SK-N-SH treated with all-trans-retinoic acid at 6 μM for 48 hours (cell line): ENCODE measurements around the gene MALT1.

Experiments
- ATAC-seq: fragments of 200-7000 bp; cut with Tn5 transposase; 3 replicates; pipeline ENCODE4 v1.9.1; 2020; ENCODE audit warnings: mild to moderate bottlenecking, moderate library complexity
- ARNTL ChIP-seq: fragments of 450-650 bp; formaldehyde crosslinking; IDR thresholded peaks from 2 replicates; pipeline ENCODE4 v1.5.0; 2020; ENCODE audit warnings: low read depth, mild to moderate bottlenecking, moderate library complexity, borderline replicate concordance
- BACH2 ChIP-seq: fragments of 250-450 bp; sonication (Bioruptor Pico); IDR thresholded peaks from 2 replicates; pipeline ENCODE4 v1.9.0; 2021; ENCODE audit warnings: mild to moderate bottlenecking, borderline replicate concordance
- CSDC2 ChIP-seq: fragments of 250-450 bp; sonication (Bioruptor Pico); IDR thresholded peaks from 2 replicates; pipeline ENCODE4 v1.5.0; 2020; ENCODE audit warnings: mild to moderate bottlenecking, moderate library complexity
- ESRRG ChIP-seq: fragments of 250-450 bp; sonication (Bioruptor Pico); IDR thresholded peaks from 2 replicates; pipeline ENCODE4 v1.6.1; 2021; ENCODE audit warnings: mild to moderate bottlenecking
- GLIS3 ChIP-seq: fragments of 250-450 bp; sonication (Bioruptor Pico); IDR thresholded peaks from 2 replicates; pipeline ENCODE4 v1.5.0; 2020; ENCODE audit warnings: mild to moderate bottlenecking, moderate library complexity
- ISL1 ChIP-seq: fragments of 250-450 bp; sonication (Bioruptor Pico); IDR thresholded peaks from 2 replicates; pipeline ENCODE4 v2.1.2; 2022; ENCODE audit warnings: mild to moderate bottlenecking, moderate library complexity
- OSR1 ChIP-seq: fragments of 250-450 bp; sonication (Bioruptor Pico); IDR thresholded peaks from 2 replicates; pipeline ENCODE4 v1.8.0; 2022; ENCODE audit warnings: moderate library complexity, mild to moderate bottlenecking, inconsistent platforms
- PPARA ChIP-seq: fragments of 250-450 bp; sonication (Bioruptor Pico); IDR thresholded peaks from 2 replicates; pipeline ENCODE4 v1.5.0; 2020; ENCODE audit warnings: mild to moderate bottlenecking, borderline replicate concordance
- RARB ChIP-seq: fragments of 250-450 bp; sonication (Bioruptor Pico); IDR thresholded peaks from 2 replicates; pipeline ENCODE4 v1.8.0; 2021; ENCODE audit warnings: mild to moderate bottlenecking, moderate library complexity
- SNAI2 ChIP-seq: fragments of 250-450 bp; sonication (Bioruptor Pico); IDR thresholded peaks from 2 replicates; pipeline ENCODE4 v1.5.0; 2020; ENCODE audit warnings: mild to moderate bottlenecking, moderate library complexity
- TCF4 ChIP-seq: fragments of 250-450 bp; sonication (Bioruptor Pico); IDR thresholded peaks from 2 replicates; pipeline ENCODE4 v1.8.0; 2021; ENCODE audit warnings: mild to moderate bottlenecking, moderate library complexity, borderline replicate concordance
- TOX ChIP-seq: fragments of 250-450 bp; sonication (Bioruptor Pico); IDR thresholded peaks from 2 replicates; pipeline ENCODE4 v1.8.0; 2021; ENCODE audit warnings: mild to moderate bottlenecking, moderate library complexity, borderline replicate concordance
- ZC3H10 ChIP-seq: fragments of 250-450 bp; sonication (Bioruptor Pico); IDR thresholded peaks from 2 replicates; pipeline ENCODE4 v1.5.1; 2021; ENCODE audit warnings: mild to moderate bottlenecking, moderate library complexity
- ZFP3 ChIP-seq: fragments of 250-450 bp; sonication (Bioruptor Pico); IDR thresholded peaks from 2 replicates; pipeline ENCODE4 v1.5.0; 2020; ENCODE audit warnings: mild to moderate bottlenecking, moderate library complexity
- ZNF565 ChIP-seq: fragments of 450-650 bp; formaldehyde crosslinking; conservative IDR thresholded peaks from 2 replicates; pipeline ENCODE4 v1.5.0; 2020; ENCODE audit warnings: low read depth, mild to moderate bottlenecking, moderate library complexity
- ZNF8 ChIP-seq: fragments of 450-650 bp; formaldehyde crosslinking; IDR thresholded peaks from 2 replicates; pipeline ENCODE4 v1.5.0; 2020; ENCODE audit warnings: mild to moderate bottlenecking, moderate library complexity
- TF ChIP-seq, protein P1 (sequence below): fragments of 250-450 bp; sonication (Bioruptor Pico); IDR thresholded peaks from 2 replicates; pipeline ENCODE4 v1.5.1; 2020; ENCODE audit warnings: low read depth, mild to moderate bottlenecking, moderate library complexity
- TF ChIP-seq, protein P2 (sequence below): fragments of 250-450 bp; sonication (Bioruptor Pico); IDR thresholded peaks from 2 replicates; pipeline ENCODE4 v1.8.0; 2020; ENCODE audit warnings: mild to moderate bottlenecking, moderate library complexity, borderline replicate concordance
- TF ChIP-seq, protein P3 (sequence below): fragments of 250-450 bp; sonication (Bioruptor Pico); IDR thresholded peaks from 2 replicates; pipeline ENCODE4 v1.5.0; 2020; ENCODE audit warnings: mild to moderate bottlenecking, moderate library complexity

The MALT1 gene, protein sequence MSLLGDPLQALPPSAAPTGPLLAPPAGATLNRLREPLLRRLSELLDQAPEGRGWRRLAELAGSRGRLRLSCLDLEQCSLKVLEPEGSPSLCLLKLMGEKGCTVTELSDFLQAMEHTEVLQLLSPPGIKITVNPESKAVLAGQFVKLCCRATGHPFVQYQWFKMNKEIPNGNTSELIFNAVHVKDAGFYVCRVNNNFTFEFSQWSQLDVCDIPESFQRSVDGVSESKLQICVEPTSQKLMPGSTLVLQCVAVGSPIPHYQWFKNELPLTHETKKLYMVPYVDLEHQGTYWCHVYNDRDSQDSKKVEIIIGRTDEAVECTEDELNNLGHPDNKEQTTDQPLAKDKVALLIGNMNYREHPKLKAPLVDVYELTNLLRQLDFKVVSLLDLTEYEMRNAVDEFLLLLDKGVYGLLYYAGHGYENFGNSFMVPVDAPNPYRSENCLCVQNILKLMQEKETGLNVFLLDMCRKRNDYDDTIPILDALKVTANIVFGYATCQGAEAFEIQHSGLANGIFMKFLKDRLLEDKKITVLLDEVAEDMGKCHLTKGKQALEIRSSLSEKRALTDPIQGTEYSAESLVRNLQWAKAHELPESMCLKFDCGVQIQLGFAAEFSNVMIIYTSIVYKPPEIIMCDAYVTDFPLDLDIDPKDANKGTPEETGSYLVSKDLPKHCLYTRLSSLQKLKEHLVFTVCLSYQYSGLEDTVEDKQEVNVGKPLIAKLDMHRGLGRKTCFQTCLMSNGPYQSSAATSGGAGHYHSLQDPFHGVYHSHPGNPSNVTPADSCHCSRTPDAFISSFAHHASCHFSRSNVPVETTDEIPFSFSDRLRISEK

DNA sequence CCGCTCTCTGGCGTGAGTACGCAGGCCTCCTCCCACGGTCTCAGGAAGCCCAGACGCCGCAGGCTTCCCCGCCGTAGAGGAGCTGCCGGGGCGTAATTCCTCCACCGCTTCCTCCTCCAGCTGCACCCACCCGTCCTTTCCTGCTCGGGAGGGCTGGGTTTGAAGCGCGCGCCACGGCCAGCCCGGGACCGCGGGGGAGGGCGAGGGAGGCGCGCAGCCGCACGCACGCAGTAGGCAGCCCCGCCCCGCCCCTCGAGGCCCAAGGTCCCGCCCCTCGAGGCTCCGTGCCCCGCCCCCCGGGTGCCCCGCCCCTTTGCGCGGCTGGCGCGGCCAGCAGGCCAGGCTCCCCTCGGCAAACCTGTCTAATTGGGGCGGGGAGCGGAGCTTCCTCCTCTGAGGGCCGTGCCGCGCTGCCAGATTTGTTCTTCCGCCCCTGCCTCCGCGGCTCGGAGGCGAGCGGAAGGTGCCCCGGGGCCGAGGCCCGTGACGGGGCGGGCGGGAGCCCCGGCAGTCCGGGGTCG, at the start of gene MALT1:
MALT1 (plus strand) TSS at position 355 of the 521 bp plus-strand sequence. CDS start 179 bp downstream, outside the sequence.
- peak; percentile 88 for ATAC-seq
- TF ChIP-seq ZFP3 (CRISPR knock-in tag) (no peak), SNAI2 (CRISPR knock-in tag) (no peak), ESRRG (CRISPR knock-in tag) (no peak), ZC3H10 (CRISPR knock-in tag) (no peak), ISL1 (CRISPR knock-in tag) (no peak), TOX (CRISPR knock-in tag) (no peak), GLIS3 (CRISPR knock-in tag) (no peak), BACH2 (CRISPR knock-in tag) (no peak), ZNF565 (CRISPR knock-in tag) (no peak), TCF4 (CRISPR knock-in tag) (no peak), RARB (CRISPR knock-in tag) (no peak), OSR1 (CRISPR knock-in tag) (no peak), ZNF8 (CRISPR knock-in tag) (no peak), ARNTL (CRISPR knock-in tag) (no peak), PPARA (CRISPR knock-in tag) (no peak)
- TF ChIP-seq, protein P1, sequence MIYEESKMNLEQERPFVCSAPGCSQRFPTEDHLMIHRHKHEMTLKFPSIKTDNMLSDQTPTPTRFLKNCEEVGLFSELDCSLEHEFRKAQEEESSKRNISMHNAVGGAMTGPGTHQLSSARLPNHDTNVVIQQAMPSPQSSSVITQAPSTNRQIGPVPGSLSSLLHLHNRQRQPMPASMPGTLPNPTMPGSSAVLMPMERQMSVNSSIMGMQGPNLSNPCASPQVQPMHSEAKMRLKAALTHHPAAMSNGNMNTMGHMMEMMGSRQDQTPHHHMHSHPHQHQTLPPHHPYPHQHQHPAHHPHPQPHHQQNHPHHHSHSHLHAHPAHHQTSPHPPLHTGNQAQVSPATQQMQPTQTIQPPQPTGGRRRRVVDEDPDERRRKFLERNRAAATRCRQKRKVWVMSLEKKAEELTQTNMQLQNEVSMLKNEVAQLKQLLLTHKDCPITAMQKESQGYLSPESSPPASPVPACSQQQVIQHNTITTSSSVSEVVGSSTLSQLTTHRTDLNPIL (CRISPR knock-in tag), result no peak
- TF ChIP-seq, protein P2, sequence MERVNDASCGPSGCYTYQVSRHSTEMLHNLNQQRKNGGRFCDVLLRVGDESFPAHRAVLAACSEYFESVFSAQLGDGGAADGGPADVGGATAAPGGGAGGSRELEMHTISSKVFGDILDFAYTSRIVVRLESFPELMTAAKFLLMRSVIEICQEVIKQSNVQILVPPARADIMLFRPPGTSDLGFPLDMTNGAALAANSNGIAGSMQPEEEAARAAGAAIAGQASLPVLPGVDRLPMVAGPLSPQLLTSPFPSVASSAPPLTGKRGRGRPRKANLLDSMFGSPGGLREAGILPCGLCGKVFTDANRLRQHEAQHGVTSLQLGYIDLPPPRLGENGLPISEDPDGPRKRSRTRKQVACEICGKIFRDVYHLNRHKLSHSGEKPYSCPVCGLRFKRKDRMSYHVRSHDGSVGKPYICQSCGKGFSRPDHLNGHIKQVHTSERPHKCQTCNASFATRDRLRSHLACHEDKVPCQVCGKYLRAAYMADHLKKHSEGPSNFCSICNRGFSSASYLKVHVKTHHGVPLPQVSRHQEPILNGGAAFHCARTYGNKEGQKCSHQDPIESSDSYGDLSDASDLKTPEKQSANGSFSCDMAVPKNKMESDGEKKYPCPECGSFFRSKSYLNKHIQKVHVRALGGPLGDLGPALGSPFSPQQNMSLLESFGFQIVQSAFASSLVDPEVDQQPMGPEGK (CRISPR knock-in tag), result no peak
- TF ChIP-seq, protein P3, sequence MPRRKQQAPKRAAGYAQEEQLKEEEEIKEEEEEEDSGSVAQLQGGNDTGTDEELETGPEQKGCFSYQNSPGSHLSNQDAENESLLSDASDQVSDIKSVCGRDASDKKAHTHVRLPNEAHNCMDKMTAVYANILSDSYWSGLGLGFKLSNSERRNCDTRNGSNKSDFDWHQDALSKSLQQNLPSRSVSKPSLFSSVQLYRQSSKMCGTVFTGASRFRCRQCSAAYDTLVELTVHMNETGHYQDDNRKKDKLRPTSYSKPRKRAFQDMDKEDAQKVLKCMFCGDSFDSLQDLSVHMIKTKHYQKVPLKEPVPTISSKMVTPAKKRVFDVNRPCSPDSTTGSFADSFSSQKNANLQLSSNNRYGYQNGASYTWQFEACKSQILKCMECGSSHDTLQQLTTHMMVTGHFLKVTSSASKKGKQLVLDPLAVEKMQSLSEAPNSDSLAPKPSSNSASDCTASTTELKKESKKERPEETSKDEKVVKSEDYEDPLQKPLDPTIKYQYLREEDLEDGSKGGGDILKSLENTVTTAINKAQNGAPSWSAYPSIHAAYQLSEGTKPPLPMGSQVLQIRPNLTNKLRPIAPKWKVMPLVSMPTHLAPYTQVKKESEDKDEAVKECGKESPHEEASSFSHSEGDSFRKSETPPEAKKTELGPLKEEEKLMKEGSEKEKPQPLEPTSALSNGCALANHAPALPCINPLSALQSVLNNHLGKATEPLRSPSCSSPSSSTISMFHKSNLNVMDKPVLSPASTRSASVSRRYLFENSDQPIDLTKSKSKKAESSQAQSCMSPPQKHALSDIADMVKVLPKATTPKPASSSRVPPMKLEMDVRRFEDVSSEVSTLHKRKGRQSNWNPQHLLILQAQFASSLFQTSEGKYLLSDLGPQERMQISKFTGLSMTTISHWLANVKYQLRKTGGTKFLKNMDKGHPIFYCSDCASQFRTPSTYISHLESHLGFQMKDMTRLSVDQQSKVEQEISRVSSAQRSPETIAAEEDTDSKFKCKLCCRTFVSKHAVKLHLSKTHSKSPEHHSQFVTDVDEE, result no peak
- TF ChIP-seq, all 23 proteins: peak for 0

DNA sequence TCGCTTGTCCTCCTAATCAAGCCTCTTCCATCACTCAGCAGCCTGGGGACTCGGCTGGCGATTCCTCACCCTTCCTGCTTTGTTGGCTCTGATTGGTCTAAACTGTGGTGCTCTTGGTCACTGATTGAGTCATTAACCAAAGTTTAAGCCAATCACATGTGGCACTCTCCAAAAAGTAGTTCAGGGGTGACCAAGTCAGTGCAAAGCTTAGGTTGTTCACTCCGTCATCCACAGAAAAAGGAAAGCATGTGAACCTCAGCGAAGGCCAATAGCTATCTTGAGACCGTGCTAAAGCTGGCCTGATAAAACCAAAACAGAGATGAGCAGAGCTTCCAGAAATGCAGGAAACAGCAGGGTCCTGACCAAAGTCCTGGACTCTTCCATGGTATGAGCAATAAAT, 47.3 kb upstream of the MALT1 start:
- no peak for ATAC-seq
- TF ChIP-seq GLIS3 (CRISPR knock-in tag), result no peak
- TF ChIP-seq, protein P2 (CRISPR knock-in tag), result no peak
- TF ChIP-seq ZFP3 (CRISPR knock-in tag), result no peak
- no peak for TF ChIP-seq CSDC2
- TF ChIP-seq ARNTL (CRISPR knock-in tag), result no peak

DNA sequence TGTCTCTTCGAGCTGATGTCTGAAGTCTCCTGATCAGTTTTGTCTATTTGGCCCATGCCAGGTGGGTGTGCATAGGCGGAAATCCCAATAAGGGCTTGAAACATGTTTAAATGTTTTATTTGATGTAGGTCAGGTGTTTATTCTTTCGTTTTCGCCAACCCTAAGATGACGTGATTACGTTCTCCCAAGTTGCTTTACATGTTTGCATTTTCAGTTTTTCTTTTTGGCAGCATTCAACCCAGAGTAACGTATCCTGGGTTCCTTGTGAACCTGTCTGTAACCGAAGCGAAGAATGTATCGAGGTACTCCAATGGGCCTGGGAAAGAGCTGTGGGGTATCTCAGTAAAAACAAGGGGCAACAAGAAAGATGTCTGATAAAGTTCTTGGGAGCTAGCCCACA, 45.4 kb upstream of the MALT1 start:
- ATAC-seq, result no peak
- TF ChIP-seq OSR1 (CRISPR knock-in tag) (no peak), PPARA (CRISPR knock-in tag) (no peak), TOX (CRISPR knock-in tag) (no peak), ZFP3 (CRISPR knock-in tag) (no peak), RARB (CRISPR knock-in tag) (no peak)
